ENCODE measurements around the gene CALM1. TPM values are rescaled to one million over a fixed set of nuclear protein-coding genes. Genes with fewer than 3 reads are reported as not detected.

The CALM1 gene
- total RNA-seq, 1 donor from 2014 or later = 260 TPM

DNA sequence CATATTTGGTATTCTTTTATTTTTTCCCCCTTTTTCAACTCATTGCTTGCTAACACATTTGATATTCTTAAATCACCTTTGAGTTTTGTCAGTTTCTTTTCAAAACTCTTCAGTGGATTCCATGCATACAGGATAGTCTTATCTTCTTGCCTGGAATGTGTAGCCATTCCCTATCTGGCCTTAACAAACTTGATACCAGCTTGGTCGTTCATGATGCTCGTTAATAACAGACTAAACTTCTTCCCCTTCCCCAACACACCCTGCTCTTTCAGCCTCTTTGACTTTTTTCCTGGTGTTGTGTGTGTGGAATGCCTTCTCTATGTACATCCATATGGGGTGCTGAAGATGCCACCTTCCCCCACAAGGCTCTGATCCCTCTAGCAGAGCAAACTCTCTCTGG is 17.7 kb upstream of the CALM1 start:
- intact Hi-C loops (cut with DNase I) = no loop called here
- DNase-seq (ENCODE audit: extremely low spot score in 2 of 2) = no peak
- no peak overlapping the region for H3K27ac ChIP-seq
- H3K9me3 ChIP-seq = no peaks in the 10 kb centered on the region
- H3K4me1 ChIP-seq = peaks cover 16% of the 10 kb centered on the region
- no peak for TF ChIP-seq POLR2AphosphoS5 (IDR thresholded peaks at IDR 0.05; ENCODE audit: insufficient read depth in 1 of 2, low read depth in 1 of 2)
- TF ChIP-seq, protein P1, sequence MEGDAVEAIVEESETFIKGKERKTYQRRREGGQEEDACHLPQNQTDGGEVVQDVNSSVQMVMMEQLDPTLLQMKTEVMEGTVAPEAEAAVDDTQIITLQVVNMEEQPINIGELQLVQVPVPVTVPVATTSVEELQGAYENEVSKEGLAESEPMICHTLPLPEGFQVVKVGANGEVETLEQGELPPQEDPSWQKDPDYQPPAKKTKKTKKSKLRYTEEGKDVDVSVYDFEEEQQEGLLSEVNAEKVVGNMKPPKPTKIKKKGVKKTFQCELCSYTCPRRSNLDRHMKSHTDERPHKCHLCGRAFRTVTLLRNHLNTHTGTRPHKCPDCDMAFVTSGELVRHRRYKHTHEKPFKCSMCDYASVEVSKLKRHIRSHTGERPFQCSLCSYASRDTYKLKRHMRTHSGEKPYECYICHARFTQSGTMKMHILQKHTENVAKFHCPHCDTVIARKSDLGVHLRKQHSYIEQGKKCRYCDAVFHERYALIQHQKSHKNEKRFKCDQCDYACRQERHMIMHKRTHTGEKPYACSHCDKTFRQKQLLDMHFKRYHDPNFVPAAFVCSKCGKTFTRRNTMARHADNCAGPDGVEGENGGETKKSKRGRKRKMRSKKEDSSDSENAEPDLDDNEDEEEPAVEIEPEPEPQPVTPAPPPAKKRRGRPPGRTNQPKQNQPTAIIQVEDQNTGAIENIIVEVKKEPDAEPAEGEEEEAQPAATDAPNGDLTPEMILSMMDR (IDR thresholded peaks at IDR 0.05) = no peak
- no peak for TF ChIP-seq POLR2A (IDR thresholded peaks at IDR 0.05)
- H3K36me3 ChIP-seq = no peaks in the 10 kb centered on the region
- no peak overlapping the region for H3K4me3 ChIP-seq
- H3K27me3 ChIP-seq = no peaks in the 10 kb centered on the region

DNA sequence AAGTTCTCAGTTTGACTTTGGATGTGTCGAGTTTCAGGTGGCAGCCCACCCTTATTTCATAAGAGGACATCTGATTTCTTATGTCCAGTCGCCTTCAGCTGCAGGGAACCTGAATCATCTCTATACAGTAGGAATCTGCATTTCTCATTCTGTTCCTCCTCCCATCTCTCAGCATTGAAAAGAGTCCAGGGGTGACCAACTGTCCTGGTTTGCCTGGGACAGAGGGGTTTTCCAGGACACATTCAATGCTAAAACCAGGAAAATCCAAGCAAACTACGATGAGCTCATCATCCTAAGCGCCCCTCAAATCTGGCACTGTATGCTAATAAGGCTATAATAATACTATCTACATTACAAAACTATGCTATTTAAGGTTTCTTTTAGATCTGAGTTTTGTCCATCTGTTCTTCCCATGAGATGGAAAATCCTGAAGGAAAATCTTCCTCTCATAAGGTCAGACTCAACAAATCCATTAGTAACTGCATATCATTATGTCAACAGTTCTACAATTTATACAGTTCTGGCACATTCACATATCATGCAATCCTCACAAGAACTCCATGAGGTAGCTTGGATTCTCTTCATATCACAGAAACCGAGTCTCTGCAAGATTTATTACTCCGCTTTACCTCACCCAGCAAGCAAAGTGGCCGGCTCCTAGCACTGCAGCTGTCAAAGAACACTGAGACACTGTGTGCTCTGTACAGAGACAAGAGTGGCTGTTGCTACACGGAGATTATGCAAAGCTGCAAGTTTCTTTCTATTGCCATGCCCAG is 15.6 kb upstream of the CALM1 start:
- no peaks in the 10 kb centered on the region for H3K9me3 ChIP-seq
- H3K36me3 ChIP-seq = no peaks in the 10 kb centered on the region
- H3K27ac ChIP-seq = peak overlapping the region; percentile 99
- H3K27me3 ChIP-seq = no peaks in the 10 kb centered on the region
- H3K4me3 ChIP-seq = no peak overlapping the region
- intact Hi-C loops (cut with DNase I) = no loop called here
- no peak for TF ChIP-seq POLR2A (IDR thresholded peaks at IDR 0.05)
- TF ChIP-seq POLR2AphosphoS5 (IDR thresholded peaks at IDR 0.05; ENCODE audit: insufficient read depth in 1 of 2, low read depth in 1 of 2) = no peak
- TF ChIP-seq, protein P1 (IDR thresholded peaks at IDR 0.05) = no peak
- peaks cover 26% of the 10 kb centered on the region for H3K4me1 ChIP-seq
- DNase-seq (ENCODE audit: extremely low spot score in 2 of 2) = peak in 1 of 2 donors; percentile 89

DNA sequence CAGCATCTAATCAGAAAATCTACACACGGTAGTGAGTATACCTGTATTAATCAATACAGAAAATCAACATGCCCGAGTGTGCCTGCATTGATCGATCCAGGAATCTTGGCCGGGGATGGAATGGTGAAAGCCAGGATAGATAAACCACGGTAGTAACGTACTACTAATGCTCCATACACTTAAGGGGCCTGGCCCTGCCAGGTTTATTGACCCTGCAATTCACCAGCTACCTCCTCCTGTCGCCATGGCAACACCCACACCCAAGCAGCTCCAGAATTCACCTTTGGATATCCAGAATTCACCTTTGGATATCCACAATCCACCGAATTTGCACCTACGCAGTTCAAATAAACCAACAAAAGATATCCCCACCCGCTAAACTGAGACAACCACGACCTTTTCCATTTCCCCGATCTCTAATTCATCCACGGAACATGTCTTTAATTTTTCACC is 14.8 kb upstream of the CALM1 start:
- peak overlapping the region; percentile 99 for H3K27ac ChIP-seq
- no peaks in the 10 kb centered on the region for H3K27me3 ChIP-seq
- no peak for TF ChIP-seq POLR2AphosphoS5 (IDR thresholded peaks at IDR 0.05; ENCODE audit: insufficient read depth in 1 of 2, low read depth in 1 of 2)
- TF ChIP-seq, protein P1 (IDR thresholded peaks at IDR 0.05) = no peak
- no peak for TF ChIP-seq POLR2A (IDR thresholded peaks at IDR 0.05)
- intact Hi-C loops (cut with DNase I) = no loop called here
- DNase-seq (ENCODE audit: extremely low spot score in 2 of 2) = no peak
- peaks cover 26% of the 10 kb centered on the region for H3K4me1 ChIP-seq
- no peaks in the 10 kb centered on the region for H3K36me3 ChIP-seq
- H3K9me3 ChIP-seq = no peaks in the 10 kb centered on the region
- peak overlapping the region; percentile 59 to 67 for H3K4me3 ChIP-seq

DNA sequence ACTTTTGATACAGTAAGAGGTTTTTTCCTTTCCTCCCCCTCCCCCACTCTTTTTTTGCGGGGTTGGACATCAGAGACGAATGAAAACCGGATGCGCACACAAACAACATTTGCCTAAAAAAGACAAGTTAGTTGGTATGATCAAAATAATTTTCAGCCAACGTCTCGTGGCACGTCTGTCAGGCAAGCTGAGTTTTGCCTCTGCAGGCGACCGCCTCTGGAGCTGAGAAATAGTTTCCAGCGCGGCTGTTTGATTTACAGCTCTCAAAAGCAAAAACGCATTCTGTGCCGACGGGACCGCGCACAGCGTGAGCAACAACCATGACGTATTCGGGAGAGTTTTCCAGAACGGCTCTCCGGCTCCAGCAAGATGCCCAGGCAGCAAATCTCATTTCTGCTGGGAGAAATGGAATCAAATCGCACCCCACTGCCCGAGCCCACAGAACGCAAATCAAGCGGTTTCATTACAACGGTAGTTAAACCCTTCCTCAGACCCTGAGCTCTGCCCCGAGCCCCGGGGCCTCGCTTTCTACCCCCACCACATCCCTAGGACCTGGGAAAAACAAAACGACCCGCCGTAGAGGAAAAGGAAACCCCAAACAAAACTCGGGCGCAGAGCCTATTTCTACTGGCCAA is 14.2 kb upstream of the CALM1 start:
- intact Hi-C loops (cut with DNase I) = no loop called here

More for the DNA sequence above, 14.2 kb upstream of the CALM1 start:
- TF ChIP-seq POLR2A (IDR thresholded peaks at IDR 0.05) = peak in 1 of 2 donors; percentile 13
- TF ChIP-seq, protein P1 (IDR thresholded peaks at IDR 0.05) = no peak
- peak overlapping the region; percentile 99 for H3K27ac ChIP-seq
- peaks cover 26% of the 10 kb centered on the region for H3K4me1 ChIP-seq
- no peaks in the 10 kb centered on the region for H3K9me3 ChIP-seq
- DNase-seq (ENCODE audit: extremely low spot score in 2 of 2) = peak in 1 of 2 donors; percentile 94
- H3K36me3 ChIP-seq = no peaks in the 10 kb centered on the region
- no peaks in the 10 kb centered on the region for H3K27me3 ChIP-seq
- H3K4me3 ChIP-seq = peak overlapping the region; percentile 59 to 67
